HG02970 (cell line): ENCODE results near the gene FILIP1L.

Source experiments
- ATAC-seq: cut with Tn5 transposase; IDR thresholded peaks from one replicate; pipeline ENCODE4 v1.9.1; 2021; ENCODE audit warnings: mild to moderate bottlenecking, moderate library complexity, moderate number of reproducible peaks; ENCODE audit not compliant: unreplicated experiment, low FRiP score

The FILIP1L gene

GRCh38 chr3:99984668-99985067 is 129.6 kb downstream of the FILIP1L start:
- ATAC-seq, result no peak

DNA sequence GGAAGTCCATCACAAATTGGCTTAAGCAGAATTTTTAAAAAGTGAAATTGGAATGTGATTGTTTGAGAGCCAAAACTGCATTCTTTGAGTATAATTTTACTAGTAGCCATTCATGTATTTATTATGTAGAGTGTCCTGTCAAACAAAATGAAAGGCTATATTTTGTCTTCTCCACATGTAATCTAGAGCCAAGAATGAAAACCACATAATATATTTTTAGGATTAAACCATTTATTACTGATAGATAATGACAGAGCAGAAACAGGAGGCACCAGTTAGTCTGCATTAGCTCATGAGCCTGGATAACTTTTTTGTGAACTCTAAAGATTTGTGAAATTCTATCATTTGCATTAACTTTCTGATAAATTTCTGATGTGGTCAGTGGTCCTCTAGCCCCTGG is 130.2 kb downstream of the FILIP1L start:
- ATAC-seq, result no peak

GRCh38 chr3:99982650-99983049 is 131.7 kb downstream of the FILIP1L start:
- no peak for ATAC-seq

DNA sequence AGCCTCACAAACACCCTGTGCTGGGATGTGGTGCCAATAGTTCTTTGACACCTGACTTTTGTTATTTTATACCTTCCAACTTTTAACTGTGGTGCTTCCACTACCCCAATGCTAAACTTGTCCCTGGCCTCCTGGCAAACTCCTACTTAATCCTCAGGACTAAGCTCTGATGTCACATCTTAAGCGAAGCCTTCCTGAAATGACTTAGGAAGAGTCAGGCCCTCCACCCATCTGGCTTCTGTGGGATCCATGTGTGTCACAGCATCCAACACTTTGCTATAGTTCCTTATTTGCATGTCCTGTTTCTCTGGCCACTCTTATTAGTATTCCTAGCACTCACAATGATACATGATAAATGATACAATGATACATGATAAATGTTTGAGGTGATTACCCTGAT is 133.2 kb downstream of the FILIP1L start:
- ATAC-seq, result no peak

DNA sequence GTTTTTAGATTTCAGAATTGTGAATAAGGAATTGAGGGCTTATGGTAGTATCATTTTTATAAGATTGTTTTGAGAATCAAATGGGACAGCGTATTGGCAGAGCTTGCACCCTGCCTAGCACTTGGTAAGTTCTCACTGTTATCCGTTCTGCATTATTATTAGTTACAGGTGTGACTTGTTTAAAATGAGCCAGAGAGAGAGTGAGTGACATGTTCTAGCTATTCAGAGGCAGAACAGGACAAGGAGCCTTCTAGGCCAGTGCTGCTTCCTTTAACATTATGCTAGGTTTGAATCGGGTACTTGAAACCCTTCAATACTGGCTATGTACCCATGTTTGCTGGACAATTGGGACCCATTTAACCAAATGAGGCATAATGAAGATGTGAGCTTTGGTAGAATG is 133.7 kb downstream of the FILIP1L start:
- ATAC-seq, result no peak

- ATAC-seq, result no peak
Measured at GRCh38 chr3:99978221-99978620, 136.1 kb downstream of the FILIP1L start.

DNA sequence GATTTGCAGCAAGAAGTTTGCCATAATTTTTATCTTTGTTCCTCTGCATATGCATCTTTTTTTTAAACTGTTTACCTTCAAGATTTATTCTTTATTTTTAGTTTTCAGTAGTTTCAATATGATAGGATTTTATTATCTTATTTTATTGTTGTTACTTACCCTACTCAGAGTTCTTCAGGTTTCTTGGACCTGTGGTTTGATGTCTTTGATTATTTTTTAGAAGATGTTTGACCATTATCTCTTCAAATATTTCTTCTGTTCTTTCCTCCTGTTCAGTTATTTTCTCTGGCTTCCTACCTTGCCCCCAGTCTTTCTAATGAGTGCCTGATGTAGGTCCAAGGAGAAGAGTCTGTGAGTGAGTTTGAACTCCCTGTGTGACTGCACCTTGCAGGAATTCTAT is 137.7 kb downstream of the FILIP1L start:
- ATAC-seq, result no peak

DNA sequence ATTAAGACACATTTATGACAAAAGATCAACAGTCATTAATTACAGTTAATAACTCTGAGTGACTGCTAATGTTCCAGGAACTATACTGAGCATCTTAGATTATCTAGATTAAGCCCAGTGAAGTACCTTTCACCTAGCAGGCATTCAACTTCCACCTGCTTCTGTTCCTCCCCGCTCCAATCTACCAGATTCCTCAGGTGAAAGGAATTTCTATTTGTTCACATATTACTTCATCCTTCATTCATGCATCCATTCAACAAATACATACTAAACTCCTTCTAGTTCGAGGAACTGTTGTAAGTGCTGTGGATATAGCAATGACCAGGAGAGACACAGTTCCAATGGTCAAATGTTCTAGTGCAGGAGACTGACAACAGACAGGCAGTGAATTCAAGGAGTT is 139.3 kb downstream of the FILIP1L start:
- no peak for ATAC-seq

DNA sequence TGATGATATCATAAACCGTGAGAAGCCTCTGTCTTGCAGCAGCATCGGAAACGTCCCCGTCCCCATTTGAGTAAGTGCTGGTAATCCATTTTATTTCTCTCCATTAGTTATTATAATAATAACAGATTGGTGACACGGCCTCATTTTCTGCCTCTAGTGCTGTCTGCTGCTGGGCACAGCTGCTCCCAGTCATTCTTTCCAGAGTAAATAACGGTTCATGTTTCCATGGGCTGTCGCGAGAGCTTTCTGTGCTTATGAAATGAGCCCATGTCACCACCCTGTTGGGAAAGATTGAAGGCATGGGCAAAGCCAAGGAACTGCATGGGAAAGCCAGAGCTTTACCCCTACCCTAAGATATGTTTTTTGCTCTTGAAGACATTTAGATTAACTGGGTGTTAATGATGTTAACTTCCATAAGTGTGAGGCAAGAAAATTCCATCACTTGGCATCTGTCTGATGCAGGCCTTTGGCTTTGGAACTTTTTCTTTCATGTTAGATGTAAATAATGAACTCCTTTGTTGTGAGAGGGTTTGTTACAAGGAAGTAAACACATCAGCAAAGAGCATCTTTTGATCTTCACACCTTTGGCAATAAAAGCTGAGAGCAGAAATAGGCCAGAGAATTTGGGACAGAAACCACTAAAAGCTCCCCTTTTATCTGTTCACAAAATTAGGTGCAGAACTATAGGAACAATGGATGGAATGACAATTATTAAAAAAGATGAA is 141.8 kb downstream of the FILIP1L start:
- no peak for ATAC-seq

DNA sequence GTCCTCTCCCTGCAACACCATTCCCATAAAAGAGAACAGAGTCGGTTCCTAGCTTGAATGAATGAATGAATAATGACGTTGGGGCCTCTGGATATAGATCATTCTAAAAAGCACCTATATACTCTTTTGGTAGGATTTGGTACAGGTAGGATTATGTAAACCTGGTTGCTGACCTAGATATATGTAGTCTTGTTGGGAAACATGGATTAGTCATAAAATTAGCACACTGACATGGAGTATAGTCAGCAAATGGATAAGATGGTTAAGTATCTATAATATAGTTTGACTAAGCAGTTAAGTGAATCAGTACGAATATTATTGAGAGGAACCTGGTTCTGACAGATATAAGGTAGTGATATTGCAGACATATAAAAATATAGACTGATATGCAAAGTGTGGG is 142.5 kb downstream of the FILIP1L start:
- no peak for ATAC-seq

GRCh38 chr3:99970198-99970597 is 144.1 kb downstream of the FILIP1L start:
- peak; percentile 72 for ATAC-seq

GRCh38 chr3:99969136-99969535 is 145.2 kb downstream of the FILIP1L start:
- ATAC-seq, result no peak

- ATAC-seq, result no peak
Measured at GRCh38 chr3:99967796-99968195, 146.5 kb downstream of the FILIP1L start.

- ATAC-seq, result no peak
Measured at GRCh38 chr3:99966662-99967416, 147.5 kb downstream of the FILIP1L start.

DNA sequence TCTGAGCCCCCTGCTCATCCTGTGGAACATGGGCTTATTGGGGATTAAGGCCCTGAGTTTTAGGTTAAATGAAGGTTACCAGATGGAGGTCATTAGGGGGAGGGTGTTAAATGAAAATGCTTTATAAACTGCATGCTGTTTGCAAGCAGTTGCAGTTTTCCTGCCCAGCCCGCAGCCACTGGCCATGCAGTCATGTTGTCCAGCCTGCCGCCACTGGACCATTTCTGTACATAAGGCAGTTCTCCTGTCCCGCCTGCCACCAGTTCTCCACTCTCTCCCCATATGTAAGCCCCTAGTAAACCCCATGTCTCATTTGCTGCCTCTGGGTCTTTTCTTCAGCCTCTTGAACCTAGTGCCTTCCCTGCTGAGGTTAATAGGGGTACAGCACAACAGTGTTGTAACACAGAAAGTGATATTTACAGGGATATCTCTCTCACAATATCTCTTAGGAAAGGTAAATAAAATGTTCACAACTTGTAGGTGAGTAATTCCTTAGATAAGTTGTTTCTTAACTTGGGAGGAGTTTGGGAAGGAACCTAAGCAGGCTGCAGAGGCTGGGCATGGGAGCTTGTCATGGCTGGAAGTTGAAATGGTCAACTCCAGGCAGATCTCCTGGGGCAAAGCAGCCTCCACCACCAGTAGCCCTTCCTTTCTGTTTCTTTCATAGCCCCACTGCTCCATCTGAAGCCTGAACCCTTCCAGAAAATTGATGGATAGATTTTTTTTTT is 148.5 kb downstream of the FILIP1L start:
- ATAC-seq, result no peak

DNA sequence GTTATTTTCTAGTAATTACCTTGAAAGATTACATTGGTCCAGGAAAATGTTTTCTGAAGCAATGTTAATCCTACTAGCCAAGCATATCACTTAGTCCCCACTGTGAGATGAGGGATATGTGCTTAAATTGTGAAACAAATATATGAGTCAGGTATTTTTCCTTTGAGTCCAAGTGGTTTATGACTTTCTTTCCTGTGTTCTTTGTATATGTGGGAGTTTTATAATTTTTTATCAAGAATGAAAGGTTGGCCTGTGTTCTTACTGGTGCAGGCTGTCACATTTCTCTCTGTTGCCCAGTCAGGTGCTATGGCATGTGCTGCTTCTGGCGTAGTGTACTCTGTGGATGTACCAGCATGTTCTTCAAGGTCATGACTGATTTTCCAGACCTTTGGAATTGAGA is 149.2 kb downstream of the FILIP1L start:
- ATAC-seq, result no peak

- ATAC-seq, result no peak
Measured at GRCh38 chr3:99962703-99963102, 151.6 kb downstream of the FILIP1L start.

DNA sequence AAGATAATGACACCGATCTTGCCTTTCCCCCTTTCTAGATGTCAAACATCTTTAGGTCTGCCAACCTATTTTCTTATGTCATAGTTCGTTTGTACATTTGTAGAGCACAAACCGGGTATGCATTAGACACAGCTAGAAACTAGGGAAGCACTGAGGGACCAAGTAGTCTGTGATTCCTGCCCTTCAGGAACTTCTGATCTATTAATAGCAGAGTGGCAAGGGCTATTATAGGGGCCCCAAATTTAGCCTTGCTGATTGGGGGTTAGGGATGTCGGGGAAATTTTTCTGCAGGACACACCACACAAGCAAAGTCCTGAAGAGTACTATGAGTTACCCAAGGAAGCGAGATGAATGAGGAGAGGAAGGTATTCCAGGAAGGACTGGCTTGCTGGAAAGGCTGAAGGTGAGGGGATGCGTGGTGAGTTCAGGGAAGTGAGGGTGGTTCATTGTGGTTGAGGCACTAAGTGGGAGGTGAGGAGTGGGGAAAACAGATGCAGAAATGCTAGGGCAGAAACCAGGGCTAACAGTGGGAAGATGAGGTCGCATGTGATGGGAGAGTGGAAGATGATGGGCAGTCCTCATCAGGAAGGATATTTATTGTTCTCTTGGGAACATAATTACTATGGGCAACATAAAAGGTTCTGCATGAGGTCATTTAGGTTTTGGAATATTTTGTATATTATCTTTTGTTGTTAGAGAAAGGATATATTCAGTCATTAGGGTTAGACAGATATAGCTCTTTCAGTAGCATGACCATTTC is 152.4 kb downstream of the FILIP1L start:
- ATAC-seq, result no peak

- ATAC-seq, result no peak
Measured at GRCh38 chr3:99960941-99961340, 153.4 kb downstream of the FILIP1L start.

DNA sequence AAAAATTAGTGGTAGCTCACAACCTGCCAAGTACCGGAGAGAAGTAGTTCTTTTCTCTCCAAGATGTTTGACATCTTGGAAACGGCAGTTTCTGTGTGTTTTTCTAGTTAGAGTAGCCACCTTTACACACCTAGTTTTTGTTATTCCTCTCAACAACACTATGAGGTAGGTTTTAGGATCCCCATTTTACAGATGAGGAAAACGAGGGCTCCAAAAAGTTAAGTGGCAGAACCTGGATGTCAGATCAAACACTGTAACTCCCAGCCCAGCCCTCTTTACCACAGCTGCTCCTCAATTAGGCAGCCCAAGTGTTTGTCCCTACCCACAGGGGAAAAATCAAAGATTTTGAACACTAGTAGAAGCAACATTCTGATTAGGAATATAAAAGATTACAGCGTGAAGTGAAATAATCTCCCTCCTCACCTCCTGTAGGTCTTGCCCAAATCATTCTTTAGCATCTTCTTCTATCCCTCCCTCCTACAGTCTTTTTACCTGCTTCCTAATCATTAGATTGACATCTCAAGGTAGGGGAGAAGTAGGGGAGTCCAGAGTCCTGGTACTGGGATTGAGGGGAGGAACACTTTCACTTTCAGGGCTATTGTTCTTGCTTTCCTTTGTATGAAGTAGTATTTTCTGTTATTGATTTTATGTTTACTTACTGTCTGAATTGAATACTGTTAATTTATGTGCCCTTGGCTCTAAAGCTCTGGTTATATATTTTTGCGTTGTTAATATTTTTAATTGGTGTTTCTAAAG is 154.0 kb downstream of the FILIP1L start:
- no peak for ATAC-seq
